OCI-M1 (cell line): ENCODE data around the gene AMDHD1.

Source experiments
- DNase-seq: peaks from one replicate; lab custom pipeline; 2025; lab: John Stamatoyannopoulos, UW

AMDHD1 gene

GRCh38 chr12:95995238-95996031 is 52.3 kb downstream of the AMDHD1 start:
- no peak for DNase-seq

- peak; percentile 70 for DNase-seq
Measured at GRCh38 chr12:95996034-95996658, 53.0 kb downstream of the AMDHD1 start, which contains the start of gene HAL. TSS of gene HAL (minus strand) at chr12:95996344. CDS start at chr12:95995910, 434 bp downstream.

GRCh38 chr12:95997276-95997675 is 54.1 kb downstream of the AMDHD1 start:
- DNase-seq = no peak

GRCh38 chr12:95997911-95998510 is 54.9 kb downstream of the AMDHD1 start:
- no peak for DNase-seq

GRCh38 chr12:95998611-95999286 is 55.6 kb downstream of the AMDHD1 start:
- peak; percentile 86 for DNase-seq

- no peak for DNase-seq
Measured at GRCh38 chr12:95999484-95999883, 56.4 kb downstream of the AMDHD1 start.

- no peak for DNase-seq
Measured at GRCh38 chr12:96000858-96001257, 57.7 kb downstream of the AMDHD1 start.

GRCh38 chr12:96006727-96007126 is 63.6 kb downstream of the AMDHD1 start:
- DNase-seq = no peak

- DNase-seq = no peak
Measured at GRCh38 chr12:96007729-96008128, 64.6 kb downstream of the AMDHD1 start.

- no peak for DNase-seq
Measured at GRCh38 chr12:96014943-96015599, 71.9 kb downstream of the AMDHD1 start.

GRCh38 chr12:96015672-96016071 is 72.5 kb downstream of the AMDHD1 start:
- no peak for DNase-seq
